Stomach smooth muscle (tissue), 2 donors: ENCODE results near the gene CHST8.
"Not testable (repeated sequence)": the region's sequence is repeated elsewhere in the genome, so short reads cannot be mapped to it uniquely, and the experiment has no call there.

Source experiments
- H3K27ac ChIP-seq: one replicate; pipeline ENCODE4 v1.7.0; 2013; ENCODE audit warnings: mild to moderate bottlenecking, low read length, inconsistent platforms
- H3K27me3 ChIP-seq, 2 donors: one replicate each; pipeline ENCODE4 v1.7.0; 2013; ENCODE audit warnings: low read length in 2 of 2; ENCODE audit not compliant: insufficient read depth in 2 of 2, control insufficient read depth in 1 of 2
- H3K36me3 ChIP-seq, 2 donors: one replicate each; pipeline ENCODE4 v1.7.0; 2013; ENCODE audit warnings: low read length in 2 of 2; ENCODE audit not compliant: control insufficient read depth in 2 of 2, insufficient read depth in 2 of 2
- H3K4me1 ChIP-seq: one replicate; pipeline ENCODE4 v1.7.0; 2013; ENCODE audit warnings: low read length; ENCODE audit not compliant: control insufficient read depth, insufficient read depth
- H3K4me3 ChIP-seq, 2 donors: one replicate each; pipeline ENCODE4 v1.7.0; 2013; ENCODE audit warnings: low read length in 2 of 2
- H3K9ac ChIP-seq, 2 donors: one replicate each; pipeline ENCODE4 v1.7.0; 2013; ENCODE audit warnings: low read length in 2 of 2, mild to moderate bottlenecking in 1 of 2
- H3K9me3 ChIP-seq, 2 donors: one replicate each; pipeline ENCODE4 v1.7.0; 2013; ENCODE audit warnings: low read length in 2 of 2; ENCODE audit not compliant: control insufficient read depth in 2 of 2
- donor health status: healthy.
- donor health status: Pancreatic carcinoma.

CHST8 gene

GRCh38 chr19:33662391-33663092 lies 40.8 kb downstream of the CHST8 start:
- no peaks in the 10 kb centered on the region for H3K27me3 ChIP-seq
- H3K9ac ChIP-seq: no peak overlapping the region
- H3K27ac ChIP-seq: no peak overlapping the region
- no peak overlapping the region for H3K4me3 ChIP-seq
- H3K36me3 ChIP-seq: no peaks in the 10 kb centered on the region
- H3K4me1 ChIP-seq: no peaks in the 10 kb centered on the region
- peaks cover 0 to 2% of the 10 kb centered on the region in 2 donors for H3K9me3 ChIP-seq

GRCh38 chr19:33663316-33663715 lies 41.6 kb downstream of the CHST8 start:
- not testable (repeated sequence) for H3K27ac ChIP-seq, H3K9me3 ChIP-seq, H3K4me3 ChIP-seq, H3K9ac ChIP-seq, H3K27me3 ChIP-seq, H3K4me1 ChIP-seq, H3K36me3 ChIP-seq

- Histone ChIP-seq H3K27ac (no peak overlapping the region), H3K27me3 (no peaks in the 10 kb centered on the region), H3K36me3 (no peaks in the 10 kb centered on the region), H3K4me1 (no peaks in the 10 kb centered on the region), H3K9me3 (peaks cover 0 to 2% of the 10 kb centered on the region in 2 donors), H3K4me3 (no peak overlapping the region), H3K9ac (no peak overlapping the region)
Observed at GRCh38 chr19:33664744-33665143, 43.0 kb downstream of the CHST8 start.

- no peak overlapping the region for H3K9ac ChIP-seq
- H3K4me3 ChIP-seq: no peak overlapping the region
- H3K9me3 ChIP-seq: peaks cover 0 to 2% of the 10 kb centered on the region in 2 donors
- no peaks in the 10 kb centered on the region for H3K4me1 ChIP-seq
- H3K36me3 ChIP-seq: no peaks in the 10 kb centered on the region
- no peak overlapping the region for H3K27ac ChIP-seq
- no peaks in the 10 kb centered on the region for H3K27me3 ChIP-seq
Observed at GRCh38 chr19:33665776-33666595, 44.2 kb downstream of the CHST8 start.

- H3K9ac ChIP-seq: no peak overlapping the region
Observed at GRCh38 chr19:33667141-33667650, 45.4 kb downstream of the CHST8 start.

GRCh38 chr19:33667881-33668280 lies 46.1 kb downstream of the CHST8 start:
- H3K36me3 ChIP-seq: no peaks in the 10 kb centered on the region
- no peaks in the 10 kb centered on the region for H3K27me3 ChIP-seq

More at GRCh38 chr19:33667141-33667650, 45.4 kb downstream of the CHST8 start:
- no peaks in the 10 kb centered on the region for H3K27me3 ChIP-seq
- no peak overlapping the region for H3K4me3 ChIP-seq
- H3K4me1 ChIP-seq: no peaks in the 10 kb centered on the region
- no peak overlapping the region for H3K27ac ChIP-seq
- H3K36me3 ChIP-seq: no peaks in the 10 kb centered on the region
- H3K9me3 ChIP-seq: peaks cover 0 to 2% of the 10 kb centered on the region in 2 donors

GRCh38 chr19:33668968-33669367 lies 47.2 kb downstream of the CHST8 start:
- no peak overlapping the region for H3K4me3 ChIP-seq
- H3K36me3 ChIP-seq: no peaks in the 10 kb centered on the region
- H3K4me1 ChIP-seq: no peaks in the 10 kb centered on the region
- H3K27me3 ChIP-seq: peaks cover 2 to 5% of the 10 kb centered on the region in 2 donors
- H3K9ac ChIP-seq: no peak overlapping the region
- peaks cover 0 to 2% of the 10 kb centered on the region in 2 donors for H3K9me3 ChIP-seq
- no peak overlapping the region for H3K27ac ChIP-seq

More at GRCh38 chr19:33667881-33668280, 46.1 kb downstream of the CHST8 start:
- Histone ChIP-seq H3K4me3 (no peak overlapping the region), H3K9ac (no peak overlapping the region), H3K4me1 (no peaks in the 10 kb centered on the region), H3K9me3 (peaks cover 0 to 2% of the 10 kb centered on the region in 2 donors), H3K27ac (no peak overlapping the region)

- Histone ChIP-seq H3K4me3 (no peak overlapping the region), H3K27me3 (peaks cover 5% of the 10 kb centered on the region in 2 donors), H3K27ac (no peak overlapping the region), H3K9ac (no peak overlapping the region), H3K9me3 (peaks cover 0 to 2% of the 10 kb centered on the region in 2 donors), H3K4me1 (no peaks in the 10 kb centered on the region), H3K36me3 (no peaks in the 10 kb centered on the region)
Observed at GRCh38 chr19:33669376-33669775, 47.6 kb downstream of the CHST8 start.

- Histone ChIP-seq H3K4me1 (no peaks in the 10 kb centered on the region), H3K9ac (no peak overlapping the region), H3K27ac (no peak overlapping the region), H3K4me3 (no peak overlapping the region), H3K27me3 (peaks cover 8 to 14% of the 10 kb centered on the region in 2 donors), H3K36me3 (no peaks in the 10 kb centered on the region), H3K9me3 (peaks cover 0 to 2% of the 10 kb centered on the region in 2 donors)
Observed at GRCh38 chr19:33670398-33670797, 48.6 kb downstream of the CHST8 start.

GRCh38 chr19:33671211-33671610 lies 49.5 kb downstream of the CHST8 start:
- peaks cover 8 to 17% of the 10 kb centered on the region in 2 donors for H3K27me3 ChIP-seq
- H3K9ac ChIP-seq: no peak overlapping the region
- no peaks in the 10 kb centered on the region for H3K9me3 ChIP-seq
- no peaks in the 10 kb centered on the region for H3K4me1 ChIP-seq
- H3K36me3 ChIP-seq: no peaks in the 10 kb centered on the region
- no peak overlapping the region for H3K27ac ChIP-seq
- no peak overlapping the region for H3K4me3 ChIP-seq
